GM12878 (cell line): ENCODE results near the gene CHRM4.

ENCODE experiments used
- GABPA ChIP-seq: IDR thresholded peaks from 2 replicates; pipeline ENCODE4 v1.6.1; 2014; ENCODE audit warnings: antibody characterized with exemption, low read depth, mild to moderate bottlenecking, inconsistent platforms
- TF ChIP-seq, protein P1 (sequence below), 3 experiments: IDR thresholded peaks in 2 of 3; conservative IDR thresholded peaks in 1 of 3; 2 replicates each; pipeline ENCODE4 v1.5.1; 2011; ENCODE audit warnings: low read depth in 3 of 3, low read length in 3 of 3, mild to moderate bottlenecking in 3 of 3, control low read depth in 2 of 3, moderate library complexity in 2 of 3, inconsistent platforms in 1 of 3, mixed read lengths in 1 of 3; ENCODE audit not compliant: control insufficient read depth in 2 of 3, insufficient read depth in 1 of 3; ENCODE audit errors: extremely low read depth in 1 of 3

DNA sequence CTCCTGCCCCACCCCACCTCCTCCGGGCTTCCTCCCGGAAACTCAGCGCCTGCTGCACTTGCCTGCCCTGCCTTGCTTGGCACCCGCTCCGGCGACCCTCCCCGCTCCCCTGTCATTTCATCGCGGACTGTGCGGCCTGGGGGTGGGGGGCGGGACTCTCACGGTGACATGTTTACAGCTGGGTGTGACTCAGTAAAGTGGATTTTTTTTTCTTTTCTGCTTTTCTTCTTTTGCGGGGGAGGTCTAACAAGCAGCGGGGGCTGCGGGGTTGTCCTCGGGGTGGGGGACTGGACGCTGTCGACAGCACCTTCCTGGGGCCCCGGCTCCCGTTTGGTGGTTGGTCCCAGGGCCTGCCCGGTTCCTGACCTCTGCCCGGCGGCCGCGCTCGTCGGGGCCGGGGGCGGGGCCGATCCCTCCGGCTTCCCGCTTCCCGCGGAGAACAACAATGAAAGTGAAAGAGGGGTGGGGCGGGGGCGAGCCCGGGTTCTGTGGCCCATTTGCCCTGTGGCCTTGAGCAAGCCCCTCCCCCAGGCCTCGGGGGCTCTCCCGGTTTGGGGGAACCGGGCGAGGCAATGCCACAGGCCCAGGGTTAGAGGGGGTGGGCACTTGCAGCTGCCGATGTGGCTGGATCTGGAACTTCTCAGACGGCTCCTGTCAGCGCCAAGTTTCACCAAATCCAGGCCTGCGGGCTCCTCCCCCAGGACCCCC, 11.1 kb downstream of the CHRM4 start:
- TF ChIP-seq, protein P1, sequence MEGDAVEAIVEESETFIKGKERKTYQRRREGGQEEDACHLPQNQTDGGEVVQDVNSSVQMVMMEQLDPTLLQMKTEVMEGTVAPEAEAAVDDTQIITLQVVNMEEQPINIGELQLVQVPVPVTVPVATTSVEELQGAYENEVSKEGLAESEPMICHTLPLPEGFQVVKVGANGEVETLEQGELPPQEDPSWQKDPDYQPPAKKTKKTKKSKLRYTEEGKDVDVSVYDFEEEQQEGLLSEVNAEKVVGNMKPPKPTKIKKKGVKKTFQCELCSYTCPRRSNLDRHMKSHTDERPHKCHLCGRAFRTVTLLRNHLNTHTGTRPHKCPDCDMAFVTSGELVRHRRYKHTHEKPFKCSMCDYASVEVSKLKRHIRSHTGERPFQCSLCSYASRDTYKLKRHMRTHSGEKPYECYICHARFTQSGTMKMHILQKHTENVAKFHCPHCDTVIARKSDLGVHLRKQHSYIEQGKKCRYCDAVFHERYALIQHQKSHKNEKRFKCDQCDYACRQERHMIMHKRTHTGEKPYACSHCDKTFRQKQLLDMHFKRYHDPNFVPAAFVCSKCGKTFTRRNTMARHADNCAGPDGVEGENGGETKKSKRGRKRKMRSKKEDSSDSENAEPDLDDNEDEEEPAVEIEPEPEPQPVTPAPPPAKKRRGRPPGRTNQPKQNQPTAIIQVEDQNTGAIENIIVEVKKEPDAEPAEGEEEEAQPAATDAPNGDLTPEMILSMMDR (IDR thresholded peaks at IDR 0.05 in 2 of 3, conservative IDR thresholded peaks at IDR 0.05 in 1 of 3; ENCODE audit: control insufficient read depth in 2 of 3, extremely low read depth in 1 of 3, insufficient read depth in 1 of 3, low read depth in 3 of 3, low read length in 3 of 3) = no peak
- TF ChIP-seq GABPA = no peak
